Activated CD4-positive, alpha-beta T cell treated with anti-CD3 and anti-CD28 coated beads, Interleukin-2, Interleukin-6, amounts not matched to agents 100 ng/mL and 50 ng/mL, durations not matched to agents 16 hours and 8 hours (primary cell): Measurements from ENCODE around the gene HERC4.
A peak's percentile ranks its signal among the peaks of the same experiment; 100 is the strongest.
"Not testable (repeated sequence)": the region's sequence is repeated elsewhere in the genome, so short reads cannot be mapped to it uniquely, and the experiment has no call there.

ENCODE experiments used
- DNase-seq: peaks from one replicate; pipeline ENCODE4 v3.0.0-alpha.2; 2020

Gene HERC4

GRCh38 chr10:68090586-68090985 lies 15.5 kb upstream of the HERC4 start:
- DNase-seq, result no peak

DNA sequence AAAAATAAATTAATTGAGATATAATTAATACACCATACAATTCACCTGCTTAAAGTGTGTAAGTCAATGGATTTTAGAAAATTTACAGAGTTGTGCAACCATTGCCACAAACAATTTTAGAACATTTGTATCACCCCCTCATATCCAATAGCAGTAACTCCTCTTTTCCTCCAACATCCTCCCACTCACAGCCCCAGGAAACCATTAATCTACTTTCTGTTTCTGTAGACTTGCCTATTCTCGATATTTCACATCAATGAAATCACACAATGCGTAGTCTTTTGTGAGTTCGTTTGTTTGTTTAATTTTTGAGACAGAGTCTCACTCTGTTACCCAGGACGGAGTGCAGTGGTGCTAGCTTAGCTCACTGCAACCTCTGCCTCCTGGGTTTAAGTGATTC lies 13.7 kb upstream of the HERC4 start:
- peak; percentile 59 for DNase-seq

GRCh38 chr10:68087685-68088401 lies 12.8 kb upstream of the HERC4 start:
- DNase-seq, result no peak

- DNase-seq, result no peak
Observed at GRCh38 chr10:68086910-68087684, 12.0 kb upstream of the HERC4 start.

- no peak for DNase-seq
Observed at GRCh38 chr10:68086011-68086410, 10.9 kb upstream of the HERC4 start.

DNA sequence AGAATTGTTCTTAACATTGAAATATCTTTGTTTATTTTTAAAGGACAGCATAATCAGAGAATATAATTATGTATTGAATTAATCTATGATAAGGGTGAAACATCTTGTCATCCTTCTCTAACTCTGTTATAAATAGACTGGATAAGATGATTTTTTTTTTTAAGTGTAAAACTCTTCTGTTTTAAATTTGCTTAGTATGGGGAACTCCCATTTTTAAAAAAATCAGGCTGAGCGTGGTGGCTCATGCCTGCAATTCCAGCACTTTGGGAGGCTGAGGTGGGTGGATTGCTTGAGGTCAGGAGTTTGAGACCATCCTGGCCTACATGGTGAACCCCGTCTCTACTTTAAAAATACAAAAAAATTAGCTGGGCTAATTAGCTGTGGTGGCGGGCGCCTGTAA lies 9.4 kb upstream of the HERC4 start:
- DNase-seq, result no peak

DNA sequence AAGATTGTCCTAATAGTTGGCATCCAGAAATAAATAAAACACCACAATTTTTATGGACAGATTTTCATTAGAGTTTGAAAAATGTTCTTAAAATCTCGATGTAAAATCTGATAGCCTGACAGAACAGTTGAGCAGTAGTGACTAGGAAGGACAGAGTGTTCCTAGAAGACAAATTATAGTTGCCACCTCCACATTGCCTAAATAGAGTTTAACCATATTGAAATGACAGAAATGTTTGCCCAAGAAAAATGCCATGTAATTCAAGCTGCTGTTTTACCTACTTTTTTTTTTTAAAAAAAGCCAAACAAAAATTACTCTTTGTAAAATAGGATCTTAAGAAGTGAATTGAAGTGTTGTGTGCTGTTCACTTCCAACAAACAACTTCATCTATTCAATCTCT lies 8.9 kb upstream of the HERC4 start:
- DNase-seq, result no peak

DNA sequence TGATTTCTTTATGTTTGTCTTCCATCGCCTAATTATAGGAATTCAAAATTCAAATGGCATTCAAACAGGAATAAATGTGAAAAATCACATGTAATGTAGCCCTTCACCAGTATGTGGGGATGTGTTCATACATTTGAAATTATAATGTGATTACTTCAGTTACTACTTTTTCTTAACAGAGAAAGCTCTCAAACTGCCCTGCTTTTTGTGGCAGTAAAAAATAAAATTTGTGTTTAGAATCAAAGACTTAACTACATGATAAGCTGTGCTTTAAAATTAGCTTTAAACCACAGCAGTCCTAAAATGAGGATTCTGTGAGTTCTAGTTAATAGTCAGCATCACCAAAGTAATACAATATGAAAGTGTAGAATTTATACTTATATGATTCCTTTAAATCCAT lies 7.8 kb upstream of the HERC4 start:
- DNase-seq, result no peak

DNA sequence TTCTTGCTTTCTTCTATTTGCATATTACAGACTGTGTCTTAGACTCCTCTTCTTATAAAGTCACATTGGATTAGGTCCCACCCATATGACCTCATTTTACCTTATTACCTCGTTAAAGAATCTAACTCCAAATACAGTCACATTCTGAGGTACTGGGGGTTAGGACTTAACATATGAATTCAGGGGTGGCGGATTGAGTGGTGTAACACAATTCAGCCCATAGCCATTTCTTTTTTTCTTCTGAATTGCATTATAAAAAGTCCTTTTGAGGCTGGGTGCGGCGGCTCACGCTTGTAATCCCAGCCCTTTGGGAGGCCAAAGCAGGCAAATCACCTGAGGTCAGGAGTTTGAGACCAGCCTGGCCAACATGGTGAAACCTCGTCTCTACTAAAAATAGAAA lies 6.8 kb upstream of the HERC4 start:
- DNase-seq, result no peak

GRCh38 chr10:68080853-68081431 lies 5.9 kb upstream of the HERC4 start:
- no peak for DNase-seq

- no peak for DNase-seq
Observed at GRCh38 chr10:68079434-68079833, 4.4 kb upstream of the HERC4 start.

DNA sequence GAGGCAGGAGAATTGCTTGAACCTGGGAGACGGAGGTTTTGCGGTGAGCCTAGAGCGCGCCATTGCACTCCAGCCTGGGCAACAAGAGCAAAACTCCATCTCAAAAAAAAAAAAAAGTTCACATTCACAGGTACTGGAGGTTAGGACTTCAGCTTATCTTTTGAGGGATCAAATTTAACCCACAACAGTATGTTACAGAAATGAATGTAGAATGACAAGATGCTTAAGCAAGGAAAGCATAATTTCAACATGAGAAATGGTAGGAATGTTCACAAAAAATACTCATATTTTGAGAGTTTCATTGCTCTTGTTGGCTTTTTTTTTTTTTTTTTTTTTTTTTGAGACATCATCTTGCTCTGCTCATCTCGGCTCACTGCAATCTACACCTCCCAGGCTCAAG lies 1.9 kb upstream of the HERC4 start:
- DNase-seq, result no peak

- not testable (repeated sequence) for DNase-seq
Observed at GRCh38 chr10:68076081-68076480, 998 bp upstream of the HERC4 start.

DNA sequence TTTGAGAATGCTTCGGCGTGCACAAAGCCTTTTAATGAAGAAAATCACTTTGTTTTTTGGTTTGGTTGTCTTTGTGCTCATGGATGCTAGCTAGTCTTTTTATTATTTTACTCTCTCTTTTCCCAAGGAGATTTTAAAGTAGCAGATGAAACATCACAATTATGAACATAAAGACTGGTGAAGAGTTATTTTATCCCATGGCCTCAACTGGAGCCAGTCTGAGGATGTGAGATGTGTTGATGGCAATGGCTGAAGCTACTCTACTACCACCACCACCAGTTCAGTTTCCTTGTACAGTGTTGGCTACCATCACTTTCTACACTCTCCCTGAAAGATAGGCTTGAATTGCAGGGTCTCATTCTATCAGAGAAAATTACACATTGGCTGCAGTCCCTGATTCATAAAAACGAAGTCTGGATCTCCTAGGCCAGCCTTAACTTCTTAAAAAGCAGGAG lies 494 bp upstream of the HERC4 start:
- DNase-seq, result no peak

DNA sequence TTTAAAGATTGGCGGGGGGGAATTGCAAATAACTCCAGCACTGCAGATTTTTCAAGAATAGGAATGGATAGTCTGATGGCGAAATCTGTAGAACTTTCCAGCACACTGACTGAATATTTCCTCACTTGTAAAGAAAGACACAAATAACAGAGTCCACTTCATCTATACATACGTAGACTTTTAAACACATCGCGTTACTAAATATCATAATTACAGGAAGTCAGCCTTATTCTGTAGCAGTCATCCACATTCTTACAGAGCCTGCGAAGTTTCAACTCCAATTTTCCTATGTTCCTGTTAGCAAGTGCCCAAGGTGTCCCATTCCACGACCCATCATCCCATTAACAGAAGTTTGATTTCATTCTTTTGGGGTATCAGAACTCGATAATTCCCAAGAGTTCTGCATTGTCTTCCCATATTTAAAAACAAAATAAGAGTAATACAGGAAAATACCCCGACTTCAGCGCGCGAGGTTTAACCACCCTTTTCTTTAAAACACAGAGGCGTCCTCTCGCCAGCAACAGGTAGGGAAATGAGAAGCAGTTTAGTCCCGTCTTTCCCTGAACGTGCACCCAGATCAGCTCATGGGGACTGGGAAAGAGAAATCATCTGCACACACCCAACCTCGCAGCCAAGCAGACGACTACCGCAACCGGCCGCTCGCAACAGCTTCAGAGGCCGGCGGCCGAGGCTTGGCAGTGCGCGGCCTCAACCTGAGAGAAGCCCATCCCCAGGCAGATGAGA lies 880 bp downstream of the HERC4 start:
- no peak for DNase-seq

GRCh38 chr10:68073631-68074030 lies 1.5 kb downstream of the HERC4 start:
- no peak for DNase-seq

GRCh38 chr10:68067508-68067907 lies 7.6 kb downstream of the HERC4 start:
- no peak for DNase-seq

DNA sequence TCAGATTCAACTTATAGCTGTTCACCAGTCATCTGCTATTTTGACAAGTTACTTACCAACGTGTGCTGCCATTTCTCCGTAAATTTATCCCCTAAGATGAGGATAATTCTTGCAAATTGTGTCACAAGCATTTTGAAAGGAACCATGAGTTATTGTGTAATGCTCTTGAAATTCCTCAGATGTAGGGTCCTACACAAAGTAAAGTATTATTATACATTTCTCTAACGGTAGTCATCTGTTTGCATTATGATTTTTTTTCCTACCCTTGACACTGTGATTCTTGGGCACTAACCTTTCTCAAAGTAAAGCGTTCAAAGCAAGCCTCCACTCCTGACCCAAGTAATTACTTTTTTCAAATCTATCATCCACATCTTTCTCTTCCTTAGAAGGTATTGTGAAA lies 8.1 kb downstream of the HERC4 start:
- no peak for DNase-seq

DNA sequence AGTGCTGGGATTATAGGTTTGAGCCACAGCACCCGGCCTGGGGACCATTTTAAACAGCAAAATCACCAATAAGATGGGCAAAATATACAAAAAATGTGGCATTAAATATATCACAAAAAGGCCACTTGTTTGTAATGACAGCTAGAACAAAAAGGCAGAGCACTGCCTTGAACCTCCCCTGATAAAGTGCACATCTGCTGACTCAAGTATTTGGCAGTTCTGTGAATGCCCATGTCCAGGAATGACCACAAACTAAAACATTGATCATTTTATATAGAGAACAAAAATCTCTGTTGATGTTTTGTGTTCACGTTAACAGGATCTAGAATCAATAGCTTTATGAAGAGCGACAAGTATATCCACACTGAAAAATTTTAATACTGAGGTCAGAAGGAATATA lies 21.5 kb downstream of the HERC4 start:
- DNase-seq, result no peak

GRCh38 chr10:68052463-68052862 lies 22.6 kb downstream of the HERC4 start:
- no peak for DNase-seq

DNA sequence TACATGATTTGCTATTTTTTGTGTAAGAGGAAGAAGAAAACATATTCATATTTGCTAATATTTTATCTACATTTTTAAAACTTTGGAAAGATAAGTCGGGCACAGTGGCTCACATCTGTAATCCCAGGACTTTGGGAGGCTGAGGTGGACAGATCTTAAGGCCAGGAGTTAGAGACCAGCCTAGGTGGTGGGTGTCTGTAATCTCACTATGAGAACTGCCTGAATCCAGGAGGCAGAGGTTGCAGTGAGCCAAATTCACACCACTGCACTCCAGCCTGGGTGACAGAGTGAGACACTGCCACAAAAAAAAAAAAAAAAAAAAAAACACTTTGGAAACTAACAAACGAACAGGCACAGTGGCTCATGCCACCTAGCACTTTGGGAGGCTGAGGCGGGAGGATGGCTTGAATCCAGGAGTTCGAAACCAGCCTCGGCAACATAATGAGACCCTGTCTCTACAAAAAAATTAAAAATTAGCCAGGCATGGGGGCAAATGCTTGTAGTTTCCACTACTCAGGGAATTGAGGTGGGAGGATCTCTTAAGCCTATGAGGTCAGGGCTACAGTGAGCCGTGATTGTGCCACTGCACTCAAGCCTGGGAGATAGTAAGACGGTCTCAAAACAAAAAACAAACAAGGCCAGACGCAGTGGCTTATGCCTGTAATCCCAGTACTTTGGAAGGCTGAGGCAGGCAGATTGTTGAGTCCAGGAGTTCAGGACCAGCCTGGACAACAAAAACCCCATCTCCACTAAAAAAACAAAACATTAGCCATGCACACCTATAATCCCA lies 25.6 kb downstream of the HERC4 start:
- DNase-seq, result no peak

DNA sequence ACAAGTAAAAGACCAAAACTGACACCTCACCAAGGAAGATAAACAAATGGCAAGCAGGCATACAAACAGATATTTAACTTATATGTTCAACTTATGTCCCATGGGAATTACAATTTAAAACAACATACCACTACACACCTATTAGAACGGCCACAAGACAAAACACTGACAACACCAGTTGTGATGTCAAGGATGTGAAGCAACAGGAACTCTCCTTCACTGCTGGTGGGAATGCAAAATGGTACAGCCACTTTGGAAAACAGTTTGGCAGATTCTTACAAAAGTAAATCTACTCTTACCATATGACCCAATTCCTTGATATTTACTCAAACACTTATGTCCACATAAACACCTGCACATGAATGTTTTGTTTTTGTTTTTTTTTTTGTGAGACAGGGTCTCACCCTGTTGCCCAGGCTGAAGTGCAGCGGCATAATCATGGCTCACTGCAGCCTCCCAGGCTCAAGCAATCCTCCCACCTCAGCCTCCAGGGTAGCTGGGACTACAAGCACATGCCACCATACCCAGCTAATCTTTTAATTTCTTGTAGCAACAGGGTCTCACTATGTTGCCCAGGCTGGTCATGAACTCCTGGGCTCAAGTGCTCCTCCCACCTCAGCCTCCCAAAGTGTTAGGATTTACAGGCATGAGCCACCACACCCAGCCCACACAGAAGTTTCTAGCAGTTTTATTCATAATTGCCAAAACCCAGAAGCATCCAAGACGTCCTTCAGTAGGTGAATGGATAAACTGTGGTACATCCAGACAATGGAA lies 27.3 kb downstream of the HERC4 start:
- no peak for DNase-seq
